HG02885 (cell line): Measurements from ENCODE around the gene ABCG4.
A peak's percentile ranks its signal among the peaks of the same experiment; 100 is the strongest.
"Not testable (repeated sequence)": the region's sequence is repeated elsewhere in the genome, so short reads cannot be mapped to it uniquely, and the experiment has no call there.

Experiments used
- ATAC-seq: cut with Tn5 transposase; IDR thresholded peaks from one replicate; pipeline ENCODE4 v1.9.1; 2021; ENCODE audit warnings: mild to moderate bottlenecking; ENCODE audit not compliant: unreplicated experiment, poor library complexity

The ABCG4 gene

DNA sequence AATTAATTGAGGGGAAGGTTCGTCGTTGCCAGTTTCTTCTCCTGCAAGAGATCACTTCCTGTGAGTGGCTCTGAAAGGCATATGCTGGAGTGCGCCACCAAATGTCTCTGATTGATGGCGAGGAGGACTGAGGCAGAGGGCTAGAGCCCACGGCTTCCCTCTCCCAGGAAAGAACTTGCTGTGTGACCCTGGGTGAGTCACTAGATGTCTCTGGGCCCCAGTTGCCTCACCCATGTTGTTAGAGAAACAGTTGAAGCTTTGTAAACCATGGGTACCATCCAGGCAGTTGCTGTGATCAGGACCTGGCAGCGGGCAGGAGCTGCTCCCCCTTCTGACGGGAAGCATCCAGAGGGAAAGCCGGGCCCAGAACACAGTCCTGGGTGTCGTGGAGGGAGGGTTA lies 3.2 kb downstream of the ABCG4 start:
- no peak for ATAC-seq

DNA sequence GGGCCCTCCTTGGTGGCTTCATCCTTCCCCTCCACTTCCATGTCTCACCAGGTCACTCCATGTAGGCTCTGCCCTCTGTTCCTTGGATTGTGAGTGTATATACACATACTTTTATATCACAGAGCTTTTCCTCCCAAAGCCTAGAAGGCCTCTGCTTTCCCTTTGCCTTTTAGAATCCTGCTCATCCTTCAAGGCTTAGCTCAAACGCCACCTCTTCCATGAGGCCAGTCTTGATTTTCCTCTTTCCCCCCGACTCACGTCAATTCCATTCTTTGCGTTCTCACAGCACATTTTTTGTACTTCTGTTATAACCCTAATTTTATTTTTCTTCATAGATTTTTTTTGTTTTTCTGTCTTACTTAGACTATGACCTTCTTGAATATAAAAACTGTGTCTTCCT lies 3.8 kb downstream of the ABCG4 start:
- ATAC-seq = no peak

DNA sequence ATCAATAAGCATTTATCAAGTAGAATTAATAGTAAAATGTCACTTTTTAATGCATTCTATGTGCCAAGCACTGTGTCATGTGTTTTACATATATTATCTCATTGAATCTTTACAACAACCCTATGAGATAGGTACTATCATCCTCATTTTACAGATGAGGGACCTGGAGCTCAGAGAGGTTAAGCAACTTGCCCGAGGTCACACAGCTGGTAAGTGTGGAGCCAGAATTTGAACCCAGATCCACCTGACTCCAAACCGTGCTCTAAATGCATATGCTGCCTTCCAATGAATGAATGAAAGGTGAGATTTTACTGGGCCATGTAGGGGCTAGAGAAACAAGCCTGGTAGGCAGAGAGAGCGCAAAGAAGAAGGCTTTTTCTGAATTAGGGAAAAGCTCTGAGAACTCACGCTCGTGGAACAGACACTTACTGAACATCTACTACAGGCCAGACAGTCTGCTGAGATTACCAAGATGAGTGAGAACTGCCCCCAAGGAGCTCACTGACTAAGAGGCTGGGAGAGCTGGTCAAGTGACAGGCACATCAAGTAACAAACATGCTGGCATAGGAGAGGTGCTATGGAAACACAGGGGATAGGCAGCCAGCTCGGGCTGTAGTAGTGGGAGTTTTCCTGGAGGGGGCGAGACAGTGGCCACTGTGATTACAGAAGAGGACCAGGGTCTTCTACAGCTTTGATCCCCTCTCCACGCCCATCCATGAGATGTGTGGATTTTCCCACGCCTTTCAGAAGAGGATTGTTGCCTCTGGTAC lies 4.4 kb downstream of the ABCG4 start:
- ATAC-seq = no peak

DNA sequence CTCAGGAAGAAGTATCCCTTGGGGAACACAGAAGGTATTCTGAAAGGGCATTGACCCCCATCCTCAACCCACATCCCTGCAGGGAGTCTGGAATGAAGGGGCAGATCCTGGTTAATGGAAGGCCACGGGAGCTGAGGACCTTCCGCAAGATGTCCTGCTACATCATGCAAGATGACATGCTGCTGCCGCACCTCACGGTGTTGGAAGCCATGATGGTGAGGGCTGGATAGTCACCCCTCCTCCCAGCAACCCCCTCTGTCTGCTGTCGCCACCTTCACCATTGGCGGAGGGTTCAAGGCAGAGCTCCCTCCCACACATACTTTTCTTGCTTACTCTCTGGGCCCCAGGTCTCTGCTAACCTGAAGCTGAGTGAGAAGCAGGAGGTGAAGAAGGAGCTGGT lies 5.3 kb downstream of the ABCG4 start:
- ATAC-seq = no peak

DNA sequence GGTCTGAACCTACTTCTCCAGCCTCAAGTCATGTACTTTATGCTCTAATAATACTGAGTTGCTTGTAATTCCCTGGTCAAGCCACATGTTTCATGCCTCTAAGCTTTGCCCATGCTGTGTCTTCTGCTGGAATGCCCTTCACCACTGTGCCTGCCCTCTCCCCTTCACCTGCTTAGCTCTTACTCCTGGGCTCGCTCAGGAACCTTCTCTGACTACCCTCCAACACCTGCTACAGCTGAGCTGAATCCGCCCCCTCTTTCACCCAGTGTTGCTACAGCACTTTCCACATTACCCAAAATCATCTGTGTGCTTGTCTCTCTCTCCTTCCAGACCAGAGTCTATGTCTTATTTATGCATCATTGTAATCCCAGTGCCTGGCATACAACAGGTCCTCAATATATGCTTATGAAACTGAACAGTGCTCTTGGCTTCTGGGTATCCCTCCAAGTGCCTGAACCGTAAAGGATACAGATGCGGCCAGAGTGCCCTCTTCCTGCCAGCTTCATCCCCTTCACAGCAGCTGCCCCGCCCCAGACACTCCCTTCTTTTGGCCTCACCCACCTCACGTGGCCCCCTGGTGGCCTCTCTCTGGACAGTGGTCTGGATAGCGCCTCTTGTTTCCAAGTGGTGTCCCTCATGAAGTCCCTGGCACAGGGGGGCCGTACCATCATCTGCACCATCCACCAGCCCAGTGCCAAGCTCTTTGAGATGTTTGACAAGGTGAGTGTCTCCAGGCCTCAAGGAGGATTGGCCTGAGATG lies 7.1 kb downstream of the ABCG4 start:
- no peak for ATAC-seq

DNA sequence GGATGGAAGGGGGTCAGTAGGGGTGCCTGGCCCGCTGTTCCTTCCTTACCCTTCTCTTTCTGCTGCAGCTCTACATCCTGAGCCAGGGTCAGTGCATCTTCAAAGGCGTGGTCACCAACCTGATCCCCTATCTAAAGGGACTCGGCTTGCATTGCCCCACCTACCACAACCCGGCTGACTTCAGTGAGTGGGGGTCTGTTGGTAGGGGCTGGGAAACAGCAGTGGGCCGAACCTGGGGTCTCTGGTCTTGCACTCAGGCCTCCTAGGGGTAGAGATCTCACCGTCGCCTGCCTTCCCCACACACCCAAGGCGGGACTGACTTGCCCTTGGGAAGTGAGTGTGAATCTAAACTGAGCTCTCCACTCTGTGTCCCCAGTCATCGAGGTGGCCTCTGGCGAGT lies 7.6 kb downstream of the ABCG4 start:
- no peak for ATAC-seq

DNA sequence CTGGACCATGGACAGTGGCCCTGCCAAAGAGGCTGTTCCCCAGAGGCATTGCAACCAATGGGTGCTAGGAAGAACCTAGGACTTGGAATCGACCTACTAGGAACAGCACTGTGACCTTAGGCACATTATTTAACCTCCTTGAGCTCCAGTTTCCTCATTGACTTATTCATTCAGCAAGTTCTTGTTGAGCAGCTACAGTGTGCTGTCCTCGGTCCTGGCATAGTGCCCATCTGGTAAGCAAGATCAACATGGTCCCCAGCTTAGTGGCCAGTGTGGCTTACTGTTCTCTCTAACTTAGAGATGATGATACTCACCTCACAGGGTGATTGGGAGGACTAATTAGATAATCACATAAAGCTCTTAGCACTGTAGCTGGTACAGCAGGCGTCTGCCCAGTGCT lies 8.2 kb downstream of the ABCG4 start:
- no peak for ATAC-seq

DNA sequence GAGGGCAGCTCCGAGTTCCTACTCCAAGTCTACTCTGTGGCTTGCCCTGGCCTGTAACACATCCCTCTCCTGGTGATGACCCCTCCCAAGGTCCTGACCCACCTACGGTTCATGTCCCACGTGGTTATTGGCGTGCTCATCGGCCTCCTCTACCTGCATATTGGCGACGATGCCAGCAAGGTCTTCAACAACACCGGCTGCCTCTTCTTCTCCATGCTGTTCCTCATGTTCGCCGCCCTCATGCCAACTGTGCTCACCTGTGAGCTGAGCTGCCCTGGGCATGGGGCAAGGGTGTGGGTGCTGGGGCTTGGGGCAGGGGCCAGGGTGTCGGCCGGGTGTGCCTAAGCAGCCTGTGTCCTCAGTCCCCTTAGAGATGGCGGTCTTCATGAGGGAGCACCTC lies 9.6 kb downstream of the ABCG4 start:
- ATAC-seq = no peak

DNA sequence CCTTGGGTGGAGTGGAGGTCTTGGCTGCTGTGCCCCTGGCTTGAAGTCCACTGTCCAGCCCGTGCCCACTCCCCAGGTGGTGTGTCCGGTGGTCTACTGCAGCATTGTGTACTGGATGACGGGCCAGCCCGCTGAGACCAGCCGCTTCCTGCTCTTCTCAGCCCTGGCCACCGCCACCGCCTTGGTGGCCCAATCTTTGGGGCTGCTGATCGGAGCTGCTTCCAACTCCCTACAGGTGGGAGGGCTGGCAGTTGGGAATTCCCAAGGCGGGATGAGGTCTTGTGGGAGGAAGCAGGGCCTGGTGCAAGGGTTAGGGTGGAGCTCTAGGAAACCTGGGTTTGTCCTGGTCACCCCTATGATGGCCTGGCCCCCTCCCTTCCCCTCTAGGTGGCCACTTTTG lies 11.3 kb downstream of the ABCG4 start:
- ATAC-seq = no peak

DNA sequence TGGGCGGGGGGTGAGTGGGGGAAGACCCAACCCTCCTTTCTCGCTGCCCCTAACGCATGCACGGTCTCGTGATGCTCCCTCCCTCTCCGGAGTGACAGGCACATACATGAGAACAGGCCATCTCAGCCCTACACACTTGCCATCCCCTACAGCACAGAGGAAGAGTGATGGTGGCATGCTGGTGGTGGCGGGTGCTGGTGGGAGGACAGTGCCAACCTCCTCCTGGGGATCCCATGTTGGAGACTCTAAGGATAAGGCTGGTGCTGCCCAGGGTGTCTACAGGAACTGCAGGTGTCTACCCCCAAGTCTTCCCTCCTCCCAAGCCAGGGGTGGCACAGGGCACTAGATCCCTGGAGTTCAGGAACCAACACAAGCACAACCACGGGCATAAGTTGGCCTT lies 13.0 kb downstream of the ABCG4 start:
- no peak for ATAC-seq

DNA sequence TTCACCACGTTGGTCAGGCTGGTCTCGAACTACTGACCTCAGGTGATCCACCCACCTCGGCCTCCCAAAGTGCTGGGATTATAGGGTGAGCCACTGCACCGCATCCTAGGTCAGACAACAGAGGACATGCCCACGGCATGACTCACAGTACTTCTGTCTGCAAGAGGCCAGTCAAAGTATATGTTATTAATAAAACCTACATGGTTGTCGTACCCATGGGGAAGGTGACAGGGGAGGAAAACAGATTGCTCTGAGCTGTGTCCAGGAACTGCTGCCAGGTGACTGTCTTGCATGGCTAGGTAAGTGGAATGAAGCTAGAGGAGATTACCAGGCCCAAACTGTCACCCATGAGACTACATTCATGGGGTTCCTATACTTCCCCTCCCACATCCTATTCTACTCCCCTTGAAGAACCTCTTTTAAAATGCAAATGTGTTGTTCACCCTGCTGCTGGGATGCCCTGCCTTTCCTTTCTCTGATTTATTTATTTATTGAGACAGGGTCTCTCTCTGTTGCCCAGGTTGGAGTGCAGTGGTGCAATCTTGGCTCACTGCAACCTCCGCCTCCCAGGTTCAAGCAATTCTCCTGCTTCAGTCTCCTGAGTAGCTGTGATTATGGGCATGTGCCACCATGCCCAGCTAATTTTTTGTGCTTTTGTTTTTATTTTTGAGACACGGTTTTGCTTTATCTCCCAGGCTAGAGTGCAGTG lies 17.7 kb downstream of the ABCG4 start:
- ATAC-seq = no peak

DNA sequence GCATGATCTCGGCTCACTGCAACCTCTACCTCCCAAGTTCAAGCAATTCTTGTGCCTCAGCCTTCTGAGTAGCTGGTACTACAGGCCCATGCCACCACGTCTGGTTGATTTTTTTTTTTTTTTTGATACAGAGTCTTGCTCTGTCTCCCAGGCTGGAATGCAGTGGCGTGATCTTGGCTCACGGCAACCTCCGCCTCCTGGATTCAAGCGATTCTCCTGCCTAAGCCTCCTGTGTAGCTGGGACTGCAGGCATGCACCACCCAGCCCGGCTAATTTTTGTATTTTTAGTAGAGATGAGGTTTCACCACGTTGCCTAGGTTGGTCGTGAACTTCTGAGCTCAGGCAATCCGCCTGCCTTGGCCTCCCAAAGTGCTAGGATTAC lies 18.2 kb downstream of the ABCG4 start:
- ATAC-seq = not testable (repeated sequence)

DNA sequence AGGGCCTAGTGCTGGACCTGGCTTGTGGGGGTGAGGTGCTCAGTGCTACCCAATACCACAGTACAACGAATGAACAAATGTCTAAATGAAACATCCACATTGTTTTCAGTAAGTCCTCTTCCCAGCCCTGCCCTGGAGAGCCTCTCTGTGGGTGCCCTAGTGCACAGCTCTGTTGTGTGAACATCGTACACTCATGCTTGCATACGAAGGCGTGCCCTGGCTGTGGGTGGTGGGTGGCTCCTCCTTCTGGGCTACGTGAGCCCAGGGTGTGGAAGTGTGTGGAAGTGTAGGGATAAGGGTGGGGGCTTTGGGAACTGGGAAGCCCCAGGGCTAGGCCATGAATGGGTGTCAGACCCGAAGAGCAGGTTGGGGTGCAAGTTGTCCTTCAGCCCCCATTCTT lies 19.1 kb downstream of the ABCG4 start:
- ATAC-seq = no peak

DNA sequence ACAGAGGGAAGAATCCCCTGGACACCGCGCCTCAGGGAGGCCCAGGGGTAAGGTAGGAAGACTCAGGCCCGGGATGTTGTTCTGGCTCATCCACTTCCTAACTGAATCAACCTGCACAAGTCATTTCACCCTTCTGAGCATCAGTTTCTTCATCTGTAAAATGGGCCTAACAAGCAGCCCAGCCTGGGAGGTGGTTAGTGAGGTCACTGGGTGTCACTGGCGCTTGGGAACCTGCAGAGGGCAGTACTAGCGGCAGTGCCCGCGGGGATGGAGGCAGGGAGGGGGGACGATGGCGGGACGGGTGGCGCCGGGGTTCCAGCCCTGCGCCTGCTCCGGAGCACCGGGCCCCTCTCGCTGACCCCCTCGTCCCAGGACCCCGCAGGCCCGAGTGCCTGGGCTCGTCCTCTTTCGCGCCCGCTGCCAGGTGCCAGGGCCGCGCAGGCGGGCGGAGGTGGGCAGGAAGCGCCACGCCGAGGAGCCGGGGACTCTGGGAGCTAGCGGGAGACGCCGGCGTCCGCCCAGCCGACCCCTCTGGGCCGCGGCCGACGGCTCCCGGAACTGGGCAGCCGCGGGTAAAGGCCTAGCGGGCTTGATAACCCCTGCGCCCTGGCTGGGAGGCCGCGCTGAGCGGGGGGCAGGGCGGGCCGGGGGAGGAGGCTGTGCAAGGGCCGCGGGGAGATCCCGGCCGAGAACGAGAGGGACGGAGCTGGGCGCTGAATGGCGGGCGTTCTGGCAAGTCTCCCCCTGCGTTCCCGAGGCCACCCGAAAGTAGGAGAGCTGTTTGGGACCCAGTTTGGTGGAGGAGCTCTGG lies 19.8 kb downstream of the ABCG4 start, which contains the start of gene NLRX1:
NLRX1 (plus strand) TSS at position 255 of the 811 bp plus-strand sequence. CDS start 2,679 bp downstream, outside the sequence.
- ATAC-seq = peak; percentile 94

DNA sequence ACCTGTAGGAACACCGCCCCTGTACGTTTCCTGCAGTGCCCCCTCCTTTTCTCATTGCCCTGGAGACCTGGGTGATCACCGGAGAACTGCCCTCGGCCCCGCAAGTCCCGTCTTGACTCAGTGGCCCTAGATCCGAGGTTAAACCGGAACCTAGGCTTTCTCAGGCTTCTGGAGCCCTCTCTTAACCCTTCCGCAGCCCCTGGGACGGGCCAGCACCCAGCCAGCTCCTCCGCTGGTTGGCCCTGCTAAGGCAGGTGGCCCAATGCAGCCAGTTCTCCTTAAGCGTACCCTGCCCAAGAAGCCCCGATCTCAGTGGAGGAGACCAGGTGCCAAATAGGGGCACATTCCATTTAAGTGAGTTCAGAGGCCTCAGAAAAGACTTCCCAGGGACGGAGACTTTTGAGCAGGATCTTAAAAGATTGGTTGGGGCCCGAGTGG lies 20.4 kb downstream of the ABCG4 start:
- ATAC-seq = peak; percentile 30

DNA sequence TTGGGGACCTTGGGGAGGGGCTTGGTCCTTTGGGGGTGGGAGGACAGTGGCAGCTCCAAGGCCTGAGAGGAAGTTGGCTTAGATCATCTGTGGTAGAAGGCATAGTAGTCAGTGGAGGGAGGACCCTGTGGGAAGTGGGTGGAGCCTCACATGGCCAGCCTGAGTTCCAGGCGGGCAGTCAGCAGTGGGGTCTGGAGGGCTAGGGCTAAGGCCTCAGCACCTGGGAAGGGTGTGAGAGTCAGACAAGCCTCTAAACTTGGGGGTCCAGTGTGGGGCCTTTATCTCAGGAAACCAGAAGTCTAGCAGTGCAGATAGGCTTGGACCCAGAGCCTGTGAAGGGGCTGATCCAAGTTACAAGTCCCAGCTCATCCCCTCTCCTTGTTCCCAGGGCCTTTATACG lies 23.7 kb downstream of the ABCG4 start:
- ATAC-seq = no peak

DNA sequence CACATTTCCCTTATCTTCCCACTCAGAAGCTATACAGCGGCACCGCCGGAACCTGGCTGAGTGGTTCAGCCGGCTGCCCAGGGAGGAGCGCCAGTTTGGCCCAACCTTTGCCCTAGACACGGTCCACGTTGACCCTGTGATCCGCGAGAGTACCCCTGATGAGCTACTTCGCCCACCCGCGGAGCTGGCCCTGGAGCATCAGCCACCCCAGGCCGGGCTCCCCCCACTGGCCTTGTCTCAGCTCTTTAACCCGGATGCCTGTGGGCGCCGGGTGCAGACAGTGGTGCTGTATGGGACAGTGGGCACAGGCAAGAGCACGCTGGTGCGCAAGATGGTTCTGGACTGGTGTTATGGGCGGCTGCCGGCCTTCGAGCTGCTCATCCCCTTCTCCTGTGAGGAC lies 24.6 kb downstream of the ABCG4 start:
- ATAC-seq = no peak

DNA sequence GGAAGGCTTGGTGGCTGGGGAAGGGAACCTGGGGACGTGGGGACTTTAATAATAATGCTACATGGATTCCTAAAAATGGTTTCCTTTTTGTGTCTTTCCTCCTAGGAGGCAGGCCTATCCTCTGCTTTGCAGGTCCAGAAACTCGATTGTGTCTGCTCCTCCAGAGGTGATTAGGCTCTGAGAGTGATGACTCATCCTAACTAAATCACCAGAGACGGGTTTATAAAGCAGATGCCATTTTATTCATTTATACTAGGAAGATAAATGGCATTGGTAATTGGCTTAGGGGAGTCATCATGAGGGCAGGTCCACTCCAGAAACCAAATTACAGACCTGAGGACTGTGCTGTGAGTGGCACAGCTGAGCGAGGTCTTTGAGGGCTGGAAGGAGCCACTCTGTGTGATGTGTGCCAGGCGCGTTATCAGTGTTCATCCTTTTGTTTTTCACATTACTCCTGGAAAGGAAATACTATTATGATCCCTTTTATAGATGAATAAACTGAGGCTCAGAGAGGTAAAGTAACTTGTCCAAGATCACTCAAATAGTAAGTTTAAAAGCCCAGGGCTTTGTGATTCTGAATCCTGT lies 26.7 kb downstream of the ABCG4 start:
- ATAC-seq = no peak

DNA sequence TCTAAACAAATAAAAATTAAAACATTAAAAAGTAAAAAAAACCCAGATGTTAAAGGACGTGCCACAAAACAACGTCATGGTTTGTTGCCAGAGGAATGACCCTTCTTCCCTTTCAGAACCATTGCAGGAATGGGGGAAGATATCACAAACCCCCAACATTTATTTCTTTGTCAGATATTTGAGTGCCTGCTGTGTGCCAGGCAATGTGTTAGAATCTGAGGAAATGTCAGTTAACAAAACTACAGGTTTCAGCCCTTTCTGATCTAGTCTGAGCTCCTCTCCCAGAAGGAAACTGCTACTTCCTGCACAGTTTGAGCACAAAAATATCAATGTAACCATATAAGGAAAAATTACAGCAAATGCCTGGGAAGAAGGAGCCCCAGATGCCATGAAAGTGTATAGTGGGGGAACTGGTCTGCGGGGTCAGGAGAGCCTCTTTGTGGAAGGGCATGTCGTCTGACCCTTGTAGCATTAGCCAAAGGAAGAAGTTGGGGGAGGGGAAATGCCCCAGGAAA lies 29.4 kb downstream of the ABCG4 start:
- ATAC-seq = no peak

DNA sequence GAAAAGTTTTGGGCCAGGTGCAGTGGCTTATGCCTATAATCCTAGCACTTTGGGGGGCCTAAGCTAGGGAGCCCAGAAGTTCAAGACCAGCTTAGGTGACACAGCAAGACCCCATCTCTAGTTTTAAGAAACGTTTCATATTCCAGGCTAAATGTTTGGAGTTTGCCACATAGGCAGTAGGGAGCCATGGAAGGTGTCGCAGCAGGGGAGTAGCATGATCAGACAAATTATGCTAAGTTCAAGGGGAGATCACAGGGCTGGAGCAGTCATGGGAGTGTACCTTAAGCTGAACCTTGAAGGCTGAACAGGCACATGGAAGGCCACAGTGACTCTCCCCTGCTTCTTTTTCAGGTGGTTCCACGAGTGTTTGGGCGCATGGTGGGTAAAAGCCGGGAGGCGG lies 30.5 kb downstream of the ABCG4 start:
- ATAC-seq = no peak
